ENCODE results near the gene DENND1B. TPM values are rescaled to one million over a fixed set of nuclear protein-coding genes. Genes with fewer than 3 reads are reported as not detected.

Gene DENND1B
- total and polyA plus RNA-seq, 2 of the 8 experiments (the other 6 are each of a cell fraction or from before 2014, with no cell fraction given), result 0.74 to 3.3 TPM

DNA sequence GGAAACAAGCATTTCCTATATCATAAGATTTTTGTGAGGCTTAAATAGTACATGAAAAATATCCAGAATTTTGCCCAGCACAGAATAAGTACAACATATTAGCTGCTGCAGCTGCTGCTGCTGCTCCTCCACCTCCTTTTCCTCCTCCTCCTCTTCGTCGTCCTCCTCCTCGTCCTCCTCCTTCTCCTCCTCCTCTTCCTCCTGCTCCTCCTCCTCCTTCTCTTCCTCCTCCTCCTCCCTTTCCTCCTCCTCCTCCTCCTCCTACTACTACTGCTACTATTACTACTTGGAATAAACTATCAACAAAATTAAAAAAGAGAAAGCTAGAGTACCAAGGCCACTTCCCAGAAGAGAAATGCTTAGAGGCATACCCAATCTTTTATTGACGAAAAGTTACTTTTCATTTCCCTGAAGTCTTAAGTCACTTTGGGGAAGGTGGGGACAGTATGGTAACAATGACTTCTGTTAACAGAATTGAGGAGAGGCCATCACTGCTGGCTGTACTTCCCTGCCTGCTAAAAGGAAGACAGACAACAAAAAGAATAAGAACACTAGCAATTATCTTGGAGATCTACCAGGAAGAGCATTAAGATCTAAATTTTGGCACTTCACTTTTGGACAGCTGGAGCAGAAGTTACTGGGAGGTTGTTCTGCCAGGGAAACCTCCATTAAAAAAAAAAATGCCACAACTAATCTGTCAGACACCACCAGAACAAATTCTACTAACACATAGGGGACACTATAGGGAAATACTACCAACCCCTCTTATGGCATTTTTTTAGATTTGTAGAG lies 7.1 kb downstream of the DENND1B start:
- Histone ChIP-seq H3K79me1 (ENCODE audit: low read depth, low read length) (no peaks in the 10 kb centered on the region), H2AFZ (ENCODE audit: low read length) (no peak overlapping the region), H3K36me3 (ENCODE audit: control insufficient read depth in 2 of 4, insufficient read depth in 4 of 4, low read length in 3 of 4) (no peaks in the 10 kb centered on the region), H3K27ac (ENCODE audit: low read depth, low read length) (no peak overlapping the region), H2BK120ac (replicated peaks; ENCODE audit: low read depth, low read length) (no peak overlapping the region), H3K56ac (replicated peaks; ENCODE audit: insufficient read length, low read depth, low read length) (no peak overlapping the region), H2BK12ac (ENCODE audit: low read depth, low read length) (no peak overlapping the region), H3K18ac (ENCODE audit: extremely low read depth, low read length) (no peak overlapping the region), H4K8ac (ENCODE audit: extremely low read depth, insufficient read depth, low read length) (no peak overlapping the region), H4K5ac (ENCODE audit: insufficient read length, low read depth, low read length) (no peak overlapping the region), H3K23ac (ENCODE audit: insufficient read length) (no peak overlapping the region), H2BK5ac (ENCODE audit: low read depth, low read length) (no peak overlapping the region), H3K4me2 (ENCODE audit: insufficient read depth in 1 of 2, low read depth in 2 of 2, low read length in 2 of 2) (no peak overlapping the region), H3K9ac (replicated peaks in 1 of 4; ENCODE audit: extremely low read depth in 1 of 4, low read depth in 3 of 4, low read length in 3 of 4) (no peak overlapping the region), H4K91ac (replicated peaks; ENCODE audit: insufficient read length, low read length) (no peak overlapping the region), H2AK5ac (ENCODE audit: low read depth, low read length) (no peak overlapping the region), H3K4me3 (ENCODE audit: extremely low read depth in 1 of 4, insufficient read depth in 2 of 4, low read depth in 3 of 4, low read length in 4 of 4) (no peak overlapping the region), H3K4me1 (replicated peaks in 1 of 4; ENCODE audit: control insufficient read depth in 3 of 4, insufficient read depth in 4 of 4, low read length in 3 of 4) (no peaks in the 10 kb centered on the region), H3K79me2 (ENCODE audit: control insufficient read depth in 1 of 2, insufficient read depth in 2 of 2, low read length in 2 of 2) (no peaks in the 10 kb centered on the region), H3K4ac (replicated peaks; ENCODE audit: insufficient read length, low read depth, low read length) (no peak overlapping the region), H3K14ac (ENCODE audit: insufficient read length) (no peak overlapping the region), H3K23me2 (ENCODE audit: low read depth, low read length) (no peaks in the 10 kb centered on the region), H2BK15ac (ENCODE audit: low read length) (no peak overlapping the region), H3K27me3 (replicated peaks in 1 of 4; ENCODE audit: control insufficient read depth in 3 of 4, extremely low read depth in 1 of 4, insufficient read depth in 3 of 4, low read length in 3 of 4) (no peaks in the 10 kb centered on the region), H3K9me3 (ENCODE audit: insufficient read depth in 2 of 2, low read depth in 1 of 2, low read length in 1 of 2) (no peaks in the 10 kb centered on the region), H2BK20ac (ENCODE audit: low read length) (no peak overlapping the region), H4K20me1 (replicated peaks in 1 of 2; ENCODE audit: control insufficient read depth in 1 of 2, insufficient read depth in 2 of 2, low read length in 2 of 2) (no peaks in the 10 kb centered on the region)
- FAIRE-seq (no peak), DNase-seq (ENCODE audit: low read depth in 1 of 2, low spot score in 2 of 2) (no peak)
- POLR2A ChIA-PET (ENCODE audit: partially characterized antibody), result interaction anchor here (0.6 kb wide), 1 partner anchor 72 kb away, joined by 4 read pairs; no protein-coding TSS in a partner anchor
- CTCF ChIA-PET (ENCODE audit: partially characterized antibody), result interaction anchor here (0.6 to 0.7 kb wide), 3 partner anchors 32 to 306 kb away, joined by 3 to 4 read pairs (median 4); no protein-coding TSS in a partner anchor
- whole genome bisulfite sequencing, 2 experiments (ENCODE audit: extremely low coverage in 1 of 2, insufficient coverage in 1 of 2, insufficient read length in 1 of 2, insufficient replicate concordance in 2 of 2, low coverage in 1 of 2, low lambda C conversion rate in 2 of 2, missing lambda C conversion rate in 1 of 2), result 43% methylated on average over 4 of the region's 4 CpGs; no CpG with 5 or more reads in 1 of the 2 experiments
- TF ChIP-seq SRF (IDR thresholded peaks at IDR 0.05; ENCODE audit: low read depth, low read length) (no peak), CHD2 (IDR thresholded peaks at IDR 0.05; ENCODE audit: low read length) (no peak), KDM1A (IDR thresholded peaks at IDR 0.05; ENCODE audit: borderline replicate concordance, low read length) (no peak), SP4 (IDR thresholded peaks at IDR 0.05; ENCODE audit: low read length) (no peak), SP1 (IDR thresholded peaks at IDR 0.05; ENCODE audit: low read depth, low read length) (no peak), CHD1 (IDR thresholded peaks at IDR 0.05; ENCODE audit: low read depth, low read length) (no peak), SIRT6 (IDR thresholded peaks at IDR 0.05; ENCODE audit: low read length) (no peak), POU5F1 (IDR thresholded peaks at IDR 0.05; ENCODE audit: low read depth, low read length) (no peak), RFX5 (IDR thresholded peaks at IDR 0.05; ENCODE audit: borderline replicate concordance, low read depth, low read length) (no peak), BCL11A (IDR thresholded peaks at IDR 0.05; ENCODE audit: low read depth in 2 of 2, low read length in 2 of 2) (no peak)
- TF ChIP-seq, protein P1, sequence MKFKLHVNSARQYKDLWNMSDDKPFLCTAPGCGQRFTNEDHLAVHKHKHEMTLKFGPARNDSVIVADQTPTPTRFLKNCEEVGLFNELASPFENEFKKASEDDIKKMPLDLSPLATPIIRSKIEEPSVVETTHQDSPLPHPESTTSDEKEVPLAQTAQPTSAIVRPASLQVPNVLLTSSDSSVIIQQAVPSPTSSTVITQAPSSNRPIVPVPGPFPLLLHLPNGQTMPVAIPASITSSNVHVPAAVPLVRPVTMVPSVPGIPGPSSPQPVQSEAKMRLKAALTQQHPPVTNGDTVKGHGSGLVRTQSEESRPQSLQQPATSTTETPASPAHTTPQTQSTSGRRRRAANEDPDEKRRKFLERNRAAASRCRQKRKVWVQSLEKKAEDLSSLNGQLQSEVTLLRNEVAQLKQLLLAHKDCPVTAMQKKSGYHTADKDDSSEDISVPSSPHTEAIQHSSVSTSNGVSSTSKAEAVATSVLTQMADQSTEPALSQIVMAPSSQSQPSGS (IDR thresholded peaks at IDR 0.05; ENCODE audit: low read length), result no peak

All from H1 (cell line).